ENCODE measurements around the gene RTN1.

Gene RTN1

GRCh38 chr14:59850458-59850857 lies 20.1 kb downstream of the RTN1 start:
- no peak for DNase-seq (ENCODE audit: low spot score)

GRCh38 chr14:59849411-59850130 lies 21.0 kb downstream of the RTN1 start:
- no peak for DNase-seq (ENCODE audit: low spot score)

- DNase-seq (ENCODE audit: low spot score): no peak
These were observed 21.9 kb downstream of the RTN1 start for GRCh38 chr14:59848671-59849070.

- DNase-seq (ENCODE audit: low spot score): no peak
These were observed 22.9 kb downstream of the RTN1 start for GRCh38 chr14:59847711-59848110.

GRCh38 chr14:59846595-59846994 lies 24.0 kb downstream of the RTN1 start:
- no peak for DNase-seq (ENCODE audit: low spot score)

- no peak for DNase-seq (ENCODE audit: low spot score)
These were observed 25.3 kb downstream of the RTN1 start for GRCh38 chr14:59845245-59845644.

GRCh38 chr14:59844186-59844812 lies 26.3 kb downstream of the RTN1 start:
- no peak for DNase-seq (ENCODE audit: low spot score)

- DNase-seq (ENCODE audit: low spot score): no peak
These were observed 34.5 kb downstream of the RTN1 start for GRCh38 chr14:59836116-59836515.

GRCh38 chr14:59832653-59833294 lies 37.8 kb downstream of the RTN1 start:
- no peak for DNase-seq (ENCODE audit: low spot score)

- no peak for DNase-seq (ENCODE audit: low spot score)
These were observed 39.4 kb downstream of the RTN1 start for GRCh38 chr14:59831121-59831730.

GRCh38 chr14:59830338-59830734 lies 40.2 kb downstream of the RTN1 start:
- DNase-seq (ENCODE audit: low spot score): no peak

GRCh38 chr14:59829469-59830337 lies 40.9 kb downstream of the RTN1 start:
- no peak for DNase-seq (ENCODE audit: low spot score)

GRCh38 chr14:59828276-59828675 lies 42.3 kb downstream of the RTN1 start:
- no peak for DNase-seq (ENCODE audit: low spot score)

GRCh38 chr14:59827401-59827800 lies 43.2 kb downstream of the RTN1 start:
- no peak for DNase-seq (ENCODE audit: low spot score)

- DNase-seq (ENCODE audit: low spot score): no peak
These were observed 44.4 kb downstream of the RTN1 start for GRCh38 chr14:59826150-59826549.

- no peak for DNase-seq (ENCODE audit: low spot score)
These were observed 47.4 kb downstream of the RTN1 start for GRCh38 chr14:59823179-59823578.

- no peak for DNase-seq (ENCODE audit: low spot score)
These were observed 51.0 kb downstream of the RTN1 start for GRCh38 chr14:59819446-59820088.

GRCh38 chr14:59816941-59817340 lies 53.6 kb downstream of the RTN1 start:
- no peak for DNase-seq (ENCODE audit: low spot score)

- no peak for DNase-seq (ENCODE audit: low spot score)
These were observed 55.6 kb downstream of the RTN1 start for GRCh38 chr14:59814988-59815387.

- DNase-seq (ENCODE audit: low spot score): no peak
These were observed 58.8 kb downstream of the RTN1 start for GRCh38 chr14:59811815-59812214.

GRCh38 chr14:59811073-59811472 lies 59.5 kb downstream of the RTN1 start:
- no peak for DNase-seq (ENCODE audit: low spot score)

Data from CD4-positive, alpha-beta T cell treated with Interleukin-15 for 4 hours (primary cell).